HG03280 (cell line): ENCODE results near the gene SHISA2.
"Not testable (repeated sequence)": the region's sequence is repeated elsewhere in the genome, so short reads cannot be mapped to it uniquely, and the experiment has no call there.

Source experiments
- ATAC-seq: cut with Tn5 transposase; IDR thresholded peaks from one replicate; pipeline ENCODE4 v1.9.1; 2021; ENCODE audit warnings: mild to moderate bottlenecking, moderate library complexity; ENCODE audit not compliant: unreplicated experiment

Gene SHISA2

GRCh38 chr13:26051657-26052311, at the start of gene SHISA2:
Gene SHISA2, minus strand, starts transcription at chr13:26052016. Its CDS starts 1,041 bp downstream, at chr13:26050975.
- no peak for ATAC-seq

- ATAC-seq, result no peak
These were observed 44.2 kb upstream of the SHISA2 start for GRCh38 chr13:26095846-26096610.

- no peak for ATAC-seq
These were observed 43.5 kb upstream of the SHISA2 start for GRCh38 chr13:26095338-26095737.

GRCh38 chr13:26076821-26077220, 25.0 kb upstream of the SHISA2 start:
- ATAC-seq, result not testable (repeated sequence)

- no peak for ATAC-seq
These were observed 23.7 kb upstream of the SHISA2 start for GRCh38 chr13:26075498-26075897.

GRCh38 chr13:26074706-26075105, 22.9 kb upstream of the SHISA2 start:
- no peak for ATAC-seq

GRCh38 chr13:26072335-26072734, 20.5 kb upstream of the SHISA2 start:
- ATAC-seq, result not testable (repeated sequence)

- no peak for ATAC-seq
These were observed 19.9 kb upstream of the SHISA2 start for GRCh38 chr13:26071691-26072090.

GRCh38 chr13:26069642-26070041, 17.8 kb upstream of the SHISA2 start:
- not testable (repeated sequence) for ATAC-seq

GRCh38 chr13:26068372-26068771, 16.6 kb upstream of the SHISA2 start:
- ATAC-seq, result not testable (repeated sequence)

- no peak for ATAC-seq
These were observed 15.8 kb upstream of the SHISA2 start for GRCh38 chr13:26067601-26068000.

- not testable (repeated sequence) for ATAC-seq
These were observed 14.7 kb upstream of the SHISA2 start for GRCh38 chr13:26066492-26066891.

GRCh38 chr13:26062853-26063444, 11.1 kb upstream of the SHISA2 start:
- no peak for ATAC-seq

GRCh38 chr13:26061947-26062346, 10.1 kb upstream of the SHISA2 start:
- no peak for ATAC-seq

- ATAC-seq, result no peak
These were observed 9.4 kb upstream of the SHISA2 start for GRCh38 chr13:26061256-26061655.

- no peak for ATAC-seq
These were observed 8.5 kb upstream of the SHISA2 start for GRCh38 chr13:26060357-26060756.

GRCh38 chr13:26058704-26059103, 6.9 kb upstream of the SHISA2 start:
- ATAC-seq, result no peak

GRCh38 chr13:26054896-26055295, 3.1 kb upstream of the SHISA2 start:
- no peak for ATAC-seq

- no peak for ATAC-seq
These were observed 1.7 kb upstream of the SHISA2 start for GRCh38 chr13:26053418-26053980.

GRCh38 chr13:26052337-26052736, 521 bp upstream of the SHISA2 start:
- ATAC-seq, result no peak

- no peak for ATAC-seq
These were observed 572 bp downstream of the SHISA2 start for GRCh38 chr13:26051231-26051656.
